Measurements from ENCODE around the gene MCC. TPM values are rescaled to one million over a fixed set of nuclear protein-coding genes. Genes with fewer than 3 reads are reported as not detected.

MCC gene
- total and polyA plus RNA-seq, 2 experiments from 2014 or later, result 8.3 to 31.5 TPM

GRCh38 chr5:113508756-113509155 is 20.5 kb upstream of the MCC start:
- no peak for TF ChIP-seq EZH2 (IDR thresholded peaks at IDR 0.05; ENCODE audit: borderline replicate concordance)
- no peaks in the 10 kb centered on the region for H3K9me3 ChIP-seq (ENCODE audit: low read depth)
- no peaks in the 10 kb centered on the region for H3K27me3 ChIP-seq
- no peak overlapping the region for H3K4me3 ChIP-seq
- no peaks in the 10 kb centered on the region for H3K36me3 ChIP-seq (replicated peaks; ENCODE audit: insufficient read depth, low read depth)
- no peaks in the 10 kb centered on the region for H3K9me2 ChIP-seq (replicated peaks; ENCODE audit: insufficient read depth)
- H2AFZ ChIP-seq, result no peak overlapping the region
- H3K79me2 ChIP-seq, result peaks cover under 1% of the 10 kb centered on the region
- no peak overlapping the region for H3K4me2 ChIP-seq
- no peaks in the 10 kb centered on the region for H4K20me1 ChIP-seq (ENCODE audit: insufficient read depth, poor library complexity, severe bottlenecking)
- DNase-seq (ENCODE audit: low spot score), result no peak
- no peak overlapping the region for H3K27ac ChIP-seq
- H3K4me1 ChIP-seq (ENCODE audit: insufficient read depth), result no peaks in the 10 kb centered on the region

- H3K9me3 ChIP-seq (ENCODE audit: low read depth), result no peaks in the 10 kb centered on the region
- no peaks in the 10 kb centered on the region for H3K79me2 ChIP-seq
- H3K27me3 ChIP-seq, result no peaks in the 10 kb centered on the region
- no peak overlapping the region for H3K27ac ChIP-seq
- H4K20me1 ChIP-seq (ENCODE audit: insufficient read depth, poor library complexity, severe bottlenecking), result no peaks in the 10 kb centered on the region
- no peak overlapping the region for H2AFZ ChIP-seq
- H3K4me1 ChIP-seq (ENCODE audit: insufficient read depth), result no peaks in the 10 kb centered on the region
- no peak overlapping the region for H3K4me3 ChIP-seq
- no peak overlapping the region for H3K4me2 ChIP-seq
- no peak for DNase-seq (ENCODE audit: low spot score)
- TF ChIP-seq EZH2 (IDR thresholded peaks at IDR 0.05; ENCODE audit: borderline replicate concordance) (no peak), CTCF (IDR thresholded peaks at IDR 0.05; ENCODE audit: poor library complexity) (no peak), EZH2phosphoT487 (IDR thresholded peaks at IDR 0.05; ENCODE audit: low read depth, severe bottlenecking, unreplicated experiment) (no peak)
- no peaks in the 10 kb centered on the region for H3K9me2 ChIP-seq (replicated peaks; ENCODE audit: insufficient read depth)
- H3K36me3 ChIP-seq (replicated peaks; ENCODE audit: insufficient read depth, low read depth), result no peaks in the 10 kb centered on the region
These were observed 19.3 kb upstream of the MCC start for GRCh38 chr5:113507601-113508000.

- Histone ChIP-seq H3K9me2 (replicated peaks; ENCODE audit: insufficient read depth) (no peaks in the 10 kb centered on the region), H3K27me3 (no peaks in the 10 kb centered on the region), H3K79me2 (no peaks in the 10 kb centered on the region), H3K4me3 (no peak overlapping the region), H3K27ac (no peak overlapping the region), H3K36me3 (replicated peaks; ENCODE audit: insufficient read depth, low read depth) (no peaks in the 10 kb centered on the region), H2AFZ (no peak overlapping the region), H4K20me1 (ENCODE audit: insufficient read depth, poor library complexity, severe bottlenecking) (no peaks in the 10 kb centered on the region), H3K4me1 (ENCODE audit: insufficient read depth) (no peaks in the 10 kb centered on the region), H3K9me3 (ENCODE audit: low read depth) (no peaks in the 10 kb centered on the region), H3K4me2 (no peak overlapping the region)
- TF ChIP-seq EZH2phosphoT487 (IDR thresholded peaks at IDR 0.05; ENCODE audit: low read depth, severe bottlenecking, unreplicated experiment) (no peak), CTCF (IDR thresholded peaks at IDR 0.05; ENCODE audit: poor library complexity) (no peak), EZH2 (IDR thresholded peaks at IDR 0.05; ENCODE audit: borderline replicate concordance) (no peak)
- no peak for DNase-seq (ENCODE audit: low spot score)
- WGBS (ENCODE audit: low lambda C conversion rate, missing lambda C conversion rate), result 62% methylated on average over 5 of the region's 5 CpGs
These were observed 16.9 kb upstream of the MCC start for GRCh38 chr5:113505181-113505580.

GRCh38 chr5:113503146-113503545 is 14.9 kb upstream of the MCC start:
- H3K4me2 ChIP-seq, result no peak overlapping the region
- no peak for DNase-seq (ENCODE audit: low spot score)
- no peaks in the 10 kb centered on the region for H3K4me1 ChIP-seq (ENCODE audit: insufficient read depth)
- no peaks in the 10 kb centered on the region for H3K36me3 ChIP-seq (replicated peaks; ENCODE audit: insufficient read depth, low read depth)
- WGBS (ENCODE audit: low lambda C conversion rate, missing lambda C conversion rate), result 100% methylated on average over 1 of the region's 1 CpG
- no peaks in the 10 kb centered on the region for H3K9me3 ChIP-seq (ENCODE audit: low read depth)
- H4K20me1 ChIP-seq (ENCODE audit: insufficient read depth, poor library complexity, severe bottlenecking), result no peaks in the 10 kb centered on the region
- TF ChIP-seq CTCF (IDR thresholded peaks at IDR 0.05; ENCODE audit: poor library complexity) (no peak), EZH2 (IDR thresholded peaks at IDR 0.05; ENCODE audit: borderline replicate concordance) (no peak), EZH2phosphoT487 (IDR thresholded peaks at IDR 0.05; ENCODE audit: low read depth, severe bottlenecking, unreplicated experiment) (no peak)
- no peaks in the 10 kb centered on the region for H3K9me2 ChIP-seq (replicated peaks; ENCODE audit: insufficient read depth)
- no peak overlapping the region for H3K4me3 ChIP-seq
- H3K79me2 ChIP-seq, result no peaks in the 10 kb centered on the region
- no peak overlapping the region for H2AFZ ChIP-seq
- H3K27ac ChIP-seq, result no peak overlapping the region
- H3K27me3 ChIP-seq, result peaks cover 3% of the 10 kb centered on the region

Data from hepatocyte (in vitro differentiated cells).